Kidney (tissue), 14 donors: ENCODE results near the gene SCP2D1. TPM values are rescaled to one million over a fixed set of nuclear protein-coding genes. Genes with fewer than 3 reads are reported as not detected.

Source experiments
- DNase-seq, 5 donors: peaks; one replicate each; pipeline ENCODE4 v3.0.0-alpha.2; 2013 to 2020
- FAIRE-seq: peaks from 2 replicates; lab custom pipeline; 2012; peaks lifted over from hg19 to GRCh38; lab: Jason Lieb, UNC
- H3K27ac ChIP-seq, 2 donors: one replicate each; pipeline ENCODE4 v1.7.0; 2013; ENCODE audit warnings: low read depth in 2 of 2, low read length in 2 of 2, inconsistent platforms in 1 of 2
- H3K27me3 ChIP-seq: one replicate; pipeline ENCODE4 v1.7.1; 2013; ENCODE audit warnings: low read length, inconsistent platforms; ENCODE audit not compliant: control insufficient read depth, insufficient read depth
- H3K36me3 ChIP-seq, 3 donors: one replicate each; pipeline versions ENCODE4 v1.7.0 to v1.7.1; 2013; ENCODE audit warnings: low read length in 3 of 3, control low read depth in 1 of 3, inconsistent platforms in 1 of 3; ENCODE audit not compliant: insufficient read depth in 3 of 3, control insufficient read depth in 2 of 3
- H3K4me1 ChIP-seq, 3 donors: one replicate each; pipeline versions ENCODE4 v1.7.0 to v1.7.1; 2013; ENCODE audit warnings: low read length in 3 of 3, inconsistent platforms in 1 of 3, low read depth in 1 of 3; ENCODE audit not compliant: control insufficient read depth in 2 of 3, insufficient read depth in 2 of 3
- H3K4me3 ChIP-seq, 3 donors: one replicate each; pipeline versions ENCODE4 v1.7.0 to v1.8.1; 2013; ENCODE audit warnings: low read length in 3 of 3, control low read depth in 1 of 3, inconsistent platforms in 1 of 3
- H3K9ac ChIP-seq, 3 donors: one replicate each; pipeline versions ENCODE4 v1.7.0 to v1.7.1; 2013; ENCODE audit warnings: low read length in 3 of 3, control low read depth in 1 of 3, inconsistent platforms in 1 of 3
- H3K9me3 ChIP-seq, 3 donors: one replicate each; pipeline versions ENCODE4 v1.7.0 to v1.7.1; 2013; ENCODE audit warnings: low read length in 3 of 3, control low read depth in 1 of 3, inconsistent platforms in 1 of 3; ENCODE audit not compliant: control insufficient read depth in 2 of 3, insufficient read depth in 1 of 3
- intact Hi-C: fragments of 100-400 bp; cut with DNase I; formaldehyde crosslinking; loops from one replicate; pipeline ENCODE4 v1.11.1; 2022
- polyA plus RNA-seq: library from polyadenylated mRNA; stranded (reverse); fragments of 350-450 nt; fragmentation: Illumina TruSeq; extraction: RNeasy Lipid Tissue Mini Kit (QIAGEN cat#74804); gene quantifications from one replicate; pipeline ENCODE4 v1.2.3, GENCODE V29; 2014; ENCODE audit warnings: low read depth, low replicate concordance; ENCODE audit not compliant: insufficient read depth
- total RNA-seq: library from RNA; stranded (reverse); fragmentation: NEBNext Ultra II Directional; extraction: Animal tissue kit (Norgen Biotek cat#: 25700); gene quantifications from one replicate; pipeline ENCODE4 v1.2.1, GENCODE V29; 2021
- TF ChIP-seq, protein P1 (sequence below): IDR thresholded peaks from 3 replicates; pipeline ENCODE4 v1.5.1; 2012; ENCODE audit warnings: mild to moderate bottlenecking, moderate library complexity, borderline replicate concordance; ENCODE audit not compliant: insufficient read depth; ENCODE audit errors: extremely low read depth
- donor health status: control.
- donor health status: control.
- donor health status: control.
- donor health status: control.
- donor health status: control.
- donor health status: DM: yes; HTN: yes; CAD: no.
- donor health status: Normal renal cell carcinoma (clear cell type).

Gene SCP2D1
- total and polyA plus RNA-seq, 2 donors from 2014 or later = not detected

GRCh38 chr20:18849131-18849530, 35.5 kb downstream of the SCP2D1 start:
- DNase-seq (no peak), FAIRE-seq (no peak)
- TF ChIP-seq, protein P1, sequence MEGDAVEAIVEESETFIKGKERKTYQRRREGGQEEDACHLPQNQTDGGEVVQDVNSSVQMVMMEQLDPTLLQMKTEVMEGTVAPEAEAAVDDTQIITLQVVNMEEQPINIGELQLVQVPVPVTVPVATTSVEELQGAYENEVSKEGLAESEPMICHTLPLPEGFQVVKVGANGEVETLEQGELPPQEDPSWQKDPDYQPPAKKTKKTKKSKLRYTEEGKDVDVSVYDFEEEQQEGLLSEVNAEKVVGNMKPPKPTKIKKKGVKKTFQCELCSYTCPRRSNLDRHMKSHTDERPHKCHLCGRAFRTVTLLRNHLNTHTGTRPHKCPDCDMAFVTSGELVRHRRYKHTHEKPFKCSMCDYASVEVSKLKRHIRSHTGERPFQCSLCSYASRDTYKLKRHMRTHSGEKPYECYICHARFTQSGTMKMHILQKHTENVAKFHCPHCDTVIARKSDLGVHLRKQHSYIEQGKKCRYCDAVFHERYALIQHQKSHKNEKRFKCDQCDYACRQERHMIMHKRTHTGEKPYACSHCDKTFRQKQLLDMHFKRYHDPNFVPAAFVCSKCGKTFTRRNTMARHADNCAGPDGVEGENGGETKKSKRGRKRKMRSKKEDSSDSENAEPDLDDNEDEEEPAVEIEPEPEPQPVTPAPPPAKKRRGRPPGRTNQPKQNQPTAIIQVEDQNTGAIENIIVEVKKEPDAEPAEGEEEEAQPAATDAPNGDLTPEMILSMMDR = no peak

GRCh38 chr20:18851629-18852028, 38.0 kb downstream of the SCP2D1 start:
- TF ChIP-seq, protein P1 = no peak
- no peak for FAIRE-seq

More at GRCh38 chr20:18849131-18849530, 35.5 kb downstream of the SCP2D1 start:
- H3K4me1 ChIP-seq = no peaks in the 10 kb centered on the region
- no peak overlapping the region for H3K9ac ChIP-seq
- H3K4me3 ChIP-seq = no peak overlapping the region
- H3K9me3 ChIP-seq = no peaks in the 10 kb centered on the region
- H3K27ac ChIP-seq = no peak overlapping the region
- H3K36me3 ChIP-seq = no peaks in the 10 kb centered on the region
- intact Hi-C loops = no loop called here
- H3K27me3 ChIP-seq = no peaks in the 10 kb centered on the region

DNA sequence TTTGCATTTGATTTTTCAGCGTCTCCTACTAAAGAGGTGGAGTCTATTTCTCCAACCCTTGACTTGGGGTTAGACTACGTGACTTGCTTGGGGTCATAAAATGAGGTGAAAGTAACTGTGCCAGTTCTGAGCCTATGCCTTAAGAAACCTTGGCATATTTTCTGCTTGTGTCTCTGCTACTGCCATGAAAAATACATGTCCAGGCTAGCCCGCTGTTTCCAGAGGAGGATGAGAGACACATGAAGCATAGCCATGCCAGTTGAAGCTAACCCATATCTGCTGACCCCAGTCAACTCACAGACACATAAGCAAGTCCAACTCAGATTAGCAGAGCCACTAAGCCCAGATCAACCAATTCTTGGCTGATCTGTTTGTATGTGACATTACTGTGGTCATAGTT, 38.7 kb downstream of the SCP2D1 start:
- no peaks in the 10 kb centered on the region for H3K36me3 ChIP-seq
- no peak overlapping the region for H3K4me3 ChIP-seq
- no peaks in the 10 kb centered on the region for H3K27me3 ChIP-seq
- intact Hi-C loops = no loop called here
- H3K4me1 ChIP-seq = no peaks in the 10 kb centered on the region
- no peak for DNase-seq
- TF ChIP-seq, protein P1 = no peak
- FAIRE-seq = no peak
- no peak overlapping the region for H3K9ac ChIP-seq
- no peaks in the 10 kb centered on the region for H3K9me3 ChIP-seq
- H3K27ac ChIP-seq = no peak overlapping the region

More at GRCh38 chr20:18851629-18852028, 38.0 kb downstream of the SCP2D1 start:
- no peaks in the 10 kb centered on the region for H3K36me3 ChIP-seq
- H3K27ac ChIP-seq = no peak overlapping the region
- no peaks in the 10 kb centered on the region for H3K9me3 ChIP-seq
- intact Hi-C loops = no loop called here
- no peak overlapping the region for H3K9ac ChIP-seq
- DNase-seq = no peak
- H3K4me3 ChIP-seq = no peak overlapping the region
- H3K4me1 ChIP-seq = no peaks in the 10 kb centered on the region
- H3K27me3 ChIP-seq = no peaks in the 10 kb centered on the region

DNA sequence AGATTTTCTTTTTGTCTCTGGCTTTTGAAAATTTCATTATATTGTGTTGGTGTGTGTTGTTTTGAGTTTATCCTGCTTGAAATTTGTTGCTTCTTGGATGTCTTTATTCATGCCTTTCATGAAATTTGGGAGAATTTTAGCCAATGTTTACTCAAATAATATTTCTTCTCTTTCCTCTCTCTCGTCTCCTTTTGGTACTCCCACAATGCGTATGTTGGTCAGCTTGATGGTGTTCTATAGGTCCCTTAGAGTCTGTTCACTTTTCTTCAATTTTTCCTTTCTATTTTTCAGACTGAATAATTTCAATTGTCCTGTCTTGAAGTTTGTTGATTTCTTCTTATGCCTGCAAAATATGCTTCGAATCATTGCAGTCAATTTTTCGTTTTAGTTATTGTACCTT, 39.6 kb downstream of the SCP2D1 start:
- intact Hi-C loops = no loop called here
- Histone ChIP-seq H3K27ac (no peak overlapping the region), H3K9me3 (no peaks in the 10 kb centered on the region), H3K4me1 (no peaks in the 10 kb centered on the region), H3K36me3 (no peaks in the 10 kb centered on the region), H3K27me3 (no peaks in the 10 kb centered on the region), H3K9ac (no peak overlapping the region), H3K4me3 (no peak overlapping the region)
- FAIRE-seq = no peak
- TF ChIP-seq, protein P1 = no peak
- DNase-seq = no peak
